GM12891 (cell line): Measurements from ENCODE around the gene MIPEP.

Experiments
- POLR2A ChIP-seq: IDR thresholded peaks from 2 replicates; pipeline ENCODE4 v1.6.1; 2011; ENCODE audit warnings: low read depth, low read length, control low read depth
- POLR2AphosphoS5 ChIP-seq: IDR thresholded peaks from 2 replicates; pipeline ENCODE4 v1.6.1; 2011; ENCODE audit warnings: low read depth, low read length, control low read depth
- SPI1 ChIP-seq: IDR thresholded peaks from 2 replicates; pipeline ENCODE4 v1.6.1; 2011; ENCODE audit warnings: low read depth, low read length, control low read depth
- TAF1 ChIP-seq: IDR thresholded peaks from 2 replicates; pipeline ENCODE4 v1.6.1; 2011; ENCODE audit warnings: low read depth, low read length, control low read depth

DNA sequence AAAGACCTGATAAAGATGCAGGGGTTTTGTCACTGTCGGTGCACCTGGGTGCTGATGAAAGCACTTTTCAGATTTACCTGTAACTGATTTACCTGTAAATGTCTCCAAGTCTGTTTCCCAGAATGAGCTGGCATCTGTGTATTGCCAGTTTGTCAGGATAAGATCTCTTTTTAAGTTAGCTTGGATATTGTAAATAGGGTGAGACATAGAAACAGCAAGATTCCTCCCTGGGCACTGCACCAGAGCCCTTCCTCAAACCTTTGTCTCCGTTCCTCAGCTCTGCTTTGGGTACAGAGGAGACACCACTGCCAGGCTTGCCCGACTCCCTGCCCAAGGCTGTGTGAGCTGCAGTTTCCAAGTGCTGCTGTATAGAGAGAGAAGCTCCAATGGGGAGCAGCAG is 160.4 kb downstream of the MIPEP start:
- TF ChIP-seq POLR2A, result no peak
- TF ChIP-seq POLR2AphosphoS5, result no peak
- no peak for TF ChIP-seq TAF1
- TF ChIP-seq SPI1, result no peak
